ENCODE data around the gene CADM2. TPM values are rescaled to one million over a fixed set of nuclear protein-coding genes. Genes with fewer than 3 reads are reported as not detected.

Gene CADM2
- total and polyA plus RNA-seq, 2 experiments from 2014 or later = 13.3 to 47.5 TPM

DNA sequence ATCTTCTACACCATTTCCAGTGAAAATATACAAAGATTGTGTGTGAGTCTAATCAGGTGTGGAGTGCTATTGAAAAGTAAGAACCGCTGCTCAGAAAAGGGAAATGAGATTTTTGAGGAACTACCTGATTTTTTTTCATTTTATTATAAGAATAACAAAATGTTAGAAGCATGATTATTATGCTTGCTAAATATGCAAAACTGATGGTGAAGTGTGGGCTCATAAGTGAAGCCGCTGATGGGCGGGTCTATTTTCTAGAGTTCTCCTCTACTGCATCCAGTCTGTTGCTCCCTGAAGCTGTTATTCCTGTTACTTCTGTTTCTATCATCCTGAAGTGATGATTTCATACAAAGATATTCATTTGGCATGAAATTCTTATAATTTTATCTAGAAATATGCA, 612.0 kb downstream of the CADM2 start (continued):
- TF ChIP-seq REST (IDR thresholded peaks at IDR 0.05; ENCODE audit: unreplicated experiment) (no peak), NANOG (IDR thresholded peaks at IDR 0.05; ENCODE audit: borderline replicate concordance) (no peak), EZH2phosphoT487 (IDR thresholded peaks at IDR 0.05; ENCODE audit: unreplicated experiment) (no peak), POLR2AphosphoS5 (IDR thresholded peaks at IDR 0.05; ENCODE audit: low read depth) (no peak), JUNB (IDR thresholded peaks at IDR 0.05; ENCODE audit: unreplicated experiment) (no peak), ZNF114 (CRISPR knock-in tag; IDR thresholded peaks at IDR 0.05) (no peak), ZNF331 (CRISPR knock-in tag; IDR thresholded peaks at IDR 0.05; ENCODE audit: low read depth) (no peak)

DNA sequence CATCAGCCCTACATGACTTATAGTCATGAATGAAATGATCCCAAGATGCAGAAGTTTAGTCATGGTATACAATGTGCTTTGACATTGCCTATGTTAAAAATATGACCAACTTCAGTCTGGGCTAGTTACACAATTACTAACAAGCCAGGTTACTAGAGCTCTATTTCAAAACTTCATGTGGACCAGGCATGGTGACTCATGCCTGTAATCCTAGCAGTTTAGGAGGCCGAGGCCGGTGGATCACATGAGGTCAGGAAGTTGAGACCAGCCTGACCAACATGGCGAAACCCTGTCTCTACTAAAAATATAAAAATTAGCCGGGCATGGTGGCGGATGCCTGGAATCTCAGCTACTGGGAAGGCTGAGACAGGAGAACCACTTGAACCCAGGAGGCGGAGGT, 613.0 kb downstream of the CADM2 start:
- Histone ChIP-seq H3K36me3 (ENCODE audit: insufficient read depth) (no peaks in the 10 kb centered on the region), H3K4me1 (ENCODE audit: insufficient read depth) (no peaks in the 10 kb centered on the region), H3K4me2 (no peak overlapping the region), H4K20me1 (replicated peaks; ENCODE audit: insufficient read depth) (no peaks in the 10 kb centered on the region), H3K4me3 (no peak overlapping the region), H3K79me2 (replicated peaks; ENCODE audit: insufficient read depth) (no peaks in the 10 kb centered on the region), H2AFZ (no peak overlapping the region), H3K9me2 (ENCODE audit: insufficient read depth) (no peaks in the 10 kb centered on the region), H3F3A (replicated peaks; ENCODE audit: low read depth) (no peaks in the 10 kb centered on the region), H3K27me3 (ENCODE audit: insufficient read depth) (no peaks in the 10 kb centered on the region), H3K27ac (ENCODE audit: low read depth) (no peak overlapping the region)
- H3K27ac Mint-ChIP-seq = no peak overlapping the region
- H3K4me3 Mint-ChIP-seq = no peak overlapping the region
- H3K4me1 Mint-ChIP-seq = peaks cover 6% of the 10 kb centered on the region; the same call in 2 of the 3 replicates
- ATAC-seq (no peak), DNase-seq (ENCODE audit: low spot score) (no peak)
- H3K9me3 Mint-ChIP-seq = no peaks in the 10 kb centered on the region; the same call in 2 of the 3 replicates
- no peaks in the 10 kb centered on the region for H3K36me3 Mint-ChIP-seq (ENCODE audit: low read depth)
- H3K27me3 Mint-ChIP-seq (ENCODE audit: insufficient read depth, low read depth, poor library complexity) = no peaks in the 10 kb centered on the region
- TF ChIP-seq CREB1 (CRISPR knock-in tag; IDR thresholded peaks at IDR 0.05; ENCODE audit: low read depth) (no peak), EZH2 (IDR thresholded peaks at IDR 0.05; ENCODE audit: low read depth, unreplicated experiment) (no peak), ZNF114 (CRISPR knock-in tag; IDR thresholded peaks at IDR 0.05) (no peak), ZNF331 (CRISPR knock-in tag; IDR thresholded peaks at IDR 0.05; ENCODE audit: low read depth) (no peak), CTCF (conservative IDR thresholded peaks at IDR 0.05; ENCODE audit: low read depth in 2 of 2) (no peak), NANOG (IDR thresholded peaks at IDR 0.05; ENCODE audit: borderline replicate concordance) (no peak), POLR2AphosphoS5 (IDR thresholded peaks at IDR 0.05; ENCODE audit: low read depth) (no peak), EZH2phosphoT487 (IDR thresholded peaks at IDR 0.05; ENCODE audit: unreplicated experiment) (no peak)
- TF ChIP-seq, protein P1, sequence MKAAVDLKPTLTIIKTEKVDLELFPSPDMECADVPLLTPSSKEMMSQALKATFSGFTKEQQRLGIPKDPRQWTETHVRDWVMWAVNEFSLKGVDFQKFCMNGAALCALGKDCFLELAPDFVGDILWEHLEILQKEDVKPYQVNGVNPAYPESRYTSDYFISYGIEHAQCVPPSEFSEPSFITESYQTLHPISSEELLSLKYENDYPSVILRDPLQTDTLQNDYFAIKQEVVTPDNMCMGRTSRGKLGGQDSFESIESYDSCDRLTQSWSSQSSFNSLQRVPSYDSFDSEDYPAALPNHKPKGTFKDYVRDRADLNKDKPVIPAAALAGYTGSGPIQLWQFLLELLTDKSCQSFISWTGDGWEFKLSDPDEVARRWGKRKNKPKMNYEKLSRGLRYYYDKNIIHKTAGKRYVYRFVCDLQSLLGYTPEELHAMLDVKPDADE (IDR thresholded peaks at IDR 0.05) = no peak
- TF ChIP-seq, protein P2, sequence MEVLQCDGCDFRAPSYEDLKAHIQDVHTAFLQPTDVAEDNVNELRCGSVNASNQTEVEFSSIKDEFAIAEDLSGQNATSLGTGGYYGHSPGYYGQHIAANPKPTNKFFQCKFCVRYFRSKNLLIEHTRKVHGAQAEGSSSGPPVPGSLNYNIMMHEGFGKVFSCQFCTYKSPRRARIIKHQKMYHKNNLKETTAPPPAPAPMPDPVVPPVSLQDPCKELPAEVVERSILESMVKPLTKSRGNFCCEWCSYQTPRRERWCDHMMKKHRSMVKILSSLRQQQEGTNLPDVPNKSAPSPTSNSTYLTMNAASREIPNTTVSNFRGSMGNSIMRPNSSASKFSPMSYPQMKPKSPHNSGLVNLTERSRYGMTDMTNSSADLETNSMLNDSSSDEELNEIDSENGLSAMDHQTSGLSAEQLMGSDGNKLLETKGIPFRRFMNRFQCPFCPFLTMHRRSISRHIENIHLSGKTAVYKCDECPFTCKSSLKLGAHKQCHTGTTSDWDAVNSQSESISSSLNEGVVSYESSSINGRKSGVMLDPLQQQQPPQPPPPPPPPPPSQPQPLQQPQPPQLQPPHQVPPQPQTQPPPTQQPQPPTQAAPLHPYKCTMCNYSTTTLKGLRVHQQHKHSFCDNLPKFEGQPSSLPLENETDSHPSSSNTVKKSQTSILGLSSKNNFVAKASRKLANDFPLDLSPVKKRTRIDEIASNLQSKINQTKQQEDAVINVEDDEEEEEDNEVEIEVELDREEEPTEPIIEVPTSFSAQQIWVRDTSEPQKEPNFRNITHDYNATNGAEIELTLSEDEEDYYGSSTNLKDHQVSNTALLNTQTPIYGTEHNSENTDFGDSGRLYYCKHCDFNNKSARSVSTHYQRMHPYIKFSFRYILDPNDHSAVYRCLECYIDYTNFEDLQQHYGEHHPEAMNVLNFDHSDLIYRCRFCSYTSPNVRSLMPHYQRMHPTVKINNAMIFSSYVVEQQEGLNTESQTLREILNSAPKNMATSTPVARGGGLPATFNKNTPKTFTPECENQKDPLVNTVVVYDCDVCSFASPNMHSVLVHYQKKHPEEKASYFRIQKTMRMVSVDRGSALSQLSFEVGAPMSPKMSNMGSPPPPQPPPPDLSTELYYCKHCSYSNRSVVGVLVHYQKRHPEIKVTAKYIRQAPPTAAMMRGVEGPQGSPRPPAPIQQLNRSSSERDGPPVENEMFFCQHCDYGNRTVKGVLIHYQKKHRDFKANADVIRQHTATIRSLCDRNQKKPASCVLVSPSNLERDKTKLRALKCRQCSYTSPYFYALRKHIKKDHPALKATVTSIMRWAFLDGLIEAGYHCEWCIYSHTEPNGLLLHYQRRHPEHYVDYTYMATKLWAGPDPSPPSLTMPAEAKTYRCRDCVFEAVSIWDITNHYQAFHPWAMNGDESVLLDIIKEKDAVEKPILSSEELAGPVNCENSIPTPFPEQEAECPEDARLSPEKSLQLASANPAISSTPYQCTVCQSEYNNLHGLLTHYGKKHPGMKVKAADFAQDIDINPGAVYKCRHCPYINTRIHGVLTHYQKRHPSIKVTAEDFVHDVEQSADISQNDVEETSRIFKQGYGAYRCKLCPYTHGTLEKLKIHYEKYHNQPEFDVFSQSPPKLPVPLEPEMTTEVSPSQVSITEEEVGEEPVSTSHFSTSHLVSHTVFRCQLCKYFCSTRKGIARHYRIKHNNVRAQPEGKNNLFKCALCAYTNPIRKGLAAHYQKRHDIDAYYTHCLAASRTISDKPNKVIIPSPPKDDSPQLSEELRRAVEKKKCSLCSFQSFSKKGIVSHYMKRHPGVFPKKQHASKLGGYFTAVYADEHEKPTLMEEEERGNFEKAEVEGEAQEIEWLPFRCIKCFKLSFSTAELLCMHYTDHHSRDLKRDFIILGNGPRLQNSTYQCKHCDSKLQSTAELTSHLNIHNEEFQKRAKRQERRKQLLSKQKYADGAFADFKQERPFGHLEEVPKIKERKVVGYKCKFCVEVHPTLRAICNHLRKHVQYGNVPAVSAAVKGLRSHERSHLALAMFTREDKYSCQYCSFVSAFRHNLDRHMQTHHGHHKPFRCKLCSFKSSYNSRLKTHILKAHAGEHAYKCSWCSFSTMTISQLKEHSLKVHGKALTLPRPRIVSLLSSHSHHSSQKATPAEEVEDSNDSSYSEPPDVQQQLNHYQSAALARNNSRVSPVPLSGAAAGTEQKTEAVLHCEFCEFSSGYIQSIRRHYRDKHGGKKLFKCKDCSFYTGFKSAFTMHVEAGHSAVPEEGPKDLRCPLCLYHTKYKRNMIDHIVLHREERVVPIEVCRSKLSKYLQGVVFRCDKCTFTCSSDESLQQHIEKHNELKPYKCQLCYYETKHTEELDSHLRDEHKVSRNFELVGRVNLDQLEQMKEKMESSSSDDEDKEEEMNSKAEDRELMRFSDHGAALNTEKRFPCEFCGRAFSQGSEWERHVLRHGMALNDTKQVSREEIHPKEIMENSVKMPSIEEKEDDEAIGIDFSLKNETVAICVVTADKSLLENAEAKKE (CRISPR knock-in tag; IDR thresholded peaks at IDR 0.05) = no peak
